ENCODE measurements around the gene PTPDC1. TPM values are rescaled to one million over a fixed set of nuclear protein-coding genes. Genes with fewer than 3 reads are reported as not detected.

Gene PTPDC1
- total RNA-seq, 1 donor from 2014 or later, result 15.9 TPM

DNA sequence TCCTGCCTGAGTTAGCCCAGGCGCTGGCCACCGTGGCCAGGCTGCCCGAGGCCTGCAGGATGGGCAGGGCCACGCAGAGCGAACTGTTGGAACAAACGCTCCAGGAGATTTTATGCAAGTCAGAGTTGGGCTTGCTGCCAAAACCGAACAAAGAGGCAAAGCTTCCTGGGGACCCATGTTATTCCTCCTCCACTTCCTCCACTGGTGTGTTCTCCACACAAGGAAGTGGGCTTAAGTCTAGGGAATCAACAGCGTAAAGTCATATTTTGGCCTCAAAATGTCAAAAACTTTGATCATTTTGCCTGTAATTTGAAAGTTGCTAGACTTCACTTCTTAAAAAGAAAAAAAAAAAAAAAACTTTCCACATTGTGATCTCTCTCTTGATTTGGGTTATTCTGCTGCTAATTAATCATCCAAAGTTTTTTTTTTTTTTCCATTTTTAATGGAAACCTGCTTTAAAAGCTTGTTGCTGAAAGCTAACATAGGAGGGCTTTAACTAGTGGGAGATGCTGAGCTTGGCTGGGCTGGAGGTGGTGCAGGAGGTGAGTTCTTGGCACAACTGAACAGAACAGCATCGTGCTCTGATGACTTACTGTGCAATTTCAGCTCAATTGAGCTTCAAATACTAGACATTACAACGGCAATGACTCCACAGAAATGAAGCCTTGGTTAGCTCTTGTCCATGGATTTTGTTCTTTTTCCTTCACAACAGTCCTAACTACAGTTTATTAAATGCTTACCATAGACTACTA lies 73.0 kb downstream of the PTPDC1 start:
- no peak overlapping the region for H3K27ac ChIP-seq
- H3K36me3 Mint-ChIP-seq, result no peaks in the 10 kb centered on the region
- no peaks in the 10 kb centered on the region for H3F3A ChIP-seq (ENCODE audit: low read depth)
- H4K20me1 ChIP-seq (ENCODE audit: low read depth), result no peaks in the 10 kb centered on the region
- peaks cover 3% of the 10 kb centered on the region for H3K4me1 Mint-ChIP-seq
- no peak for DNase-seq (ENCODE audit: low spot score)
- H3K36me3 ChIP-seq, result no peaks in the 10 kb centered on the region
- no peak overlapping the region for H3K4me2 ChIP-seq
- no peak overlapping the region for H3K4me3 Mint-ChIP-seq
- H3K9ac ChIP-seq, result no peak overlapping the region
- H3K9me3 Mint-ChIP-seq, result no peaks in the 10 kb centered on the region
- H3K27ac Mint-ChIP-seq, result no peak overlapping the region
- H3K79me2 ChIP-seq (ENCODE audit: low read depth), result no peaks in the 10 kb centered on the region
- TF ChIP-seq EZH2 (IDR thresholded peaks at IDR 0.05) (no peak), EZH2phosphoT487 (IDR thresholded peaks at IDR 0.05) (no peak)
- TF ChIP-seq, protein P1, sequence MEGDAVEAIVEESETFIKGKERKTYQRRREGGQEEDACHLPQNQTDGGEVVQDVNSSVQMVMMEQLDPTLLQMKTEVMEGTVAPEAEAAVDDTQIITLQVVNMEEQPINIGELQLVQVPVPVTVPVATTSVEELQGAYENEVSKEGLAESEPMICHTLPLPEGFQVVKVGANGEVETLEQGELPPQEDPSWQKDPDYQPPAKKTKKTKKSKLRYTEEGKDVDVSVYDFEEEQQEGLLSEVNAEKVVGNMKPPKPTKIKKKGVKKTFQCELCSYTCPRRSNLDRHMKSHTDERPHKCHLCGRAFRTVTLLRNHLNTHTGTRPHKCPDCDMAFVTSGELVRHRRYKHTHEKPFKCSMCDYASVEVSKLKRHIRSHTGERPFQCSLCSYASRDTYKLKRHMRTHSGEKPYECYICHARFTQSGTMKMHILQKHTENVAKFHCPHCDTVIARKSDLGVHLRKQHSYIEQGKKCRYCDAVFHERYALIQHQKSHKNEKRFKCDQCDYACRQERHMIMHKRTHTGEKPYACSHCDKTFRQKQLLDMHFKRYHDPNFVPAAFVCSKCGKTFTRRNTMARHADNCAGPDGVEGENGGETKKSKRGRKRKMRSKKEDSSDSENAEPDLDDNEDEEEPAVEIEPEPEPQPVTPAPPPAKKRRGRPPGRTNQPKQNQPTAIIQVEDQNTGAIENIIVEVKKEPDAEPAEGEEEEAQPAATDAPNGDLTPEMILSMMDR (IDR thresholded peaks at IDR 0.05), result no peak
- no peaks in the 10 kb centered on the region for H3K27me3 ChIP-seq
- no peak overlapping the region for H2AFZ ChIP-seq (replicated peaks)
- no peaks in the 10 kb centered on the region for H3K9me3 ChIP-seq (ENCODE audit: low read depth)
- no peaks in the 10 kb centered on the region for H3K27me3 Mint-ChIP-seq (ENCODE audit: insufficient read depth, low read depth)
- H3K4me1 ChIP-seq, result no peaks in the 10 kb centered on the region
- H3K4me3 ChIP-seq, result no peak overlapping the region

Other genes with a start within 250 kb of the PTPDC1 start
- 0.17 and 2.9 TPM in 2 replicates for gene BARX1, start 129.1 kb upstream of the PTPDC1 start, total RNA-seq (ENCODE audit: low replicate concordance)
- 9.4 and 14.4 TPM in 2 replicates for gene ZNF169, start 174.8 kb downstream of the PTPDC1 start, total RNA-seq (ENCODE audit: low replicate concordance)
- gene NUTM2F, start 244.2 kb downstream of the PTPDC1 start, total RNA-seq (ENCODE audit: low replicate concordance), result 0.22 TPM in 1 of 2 replicates, not detected in the other